ENCODE data around the gene HLA-C.

HLA-C gene

DNA sequence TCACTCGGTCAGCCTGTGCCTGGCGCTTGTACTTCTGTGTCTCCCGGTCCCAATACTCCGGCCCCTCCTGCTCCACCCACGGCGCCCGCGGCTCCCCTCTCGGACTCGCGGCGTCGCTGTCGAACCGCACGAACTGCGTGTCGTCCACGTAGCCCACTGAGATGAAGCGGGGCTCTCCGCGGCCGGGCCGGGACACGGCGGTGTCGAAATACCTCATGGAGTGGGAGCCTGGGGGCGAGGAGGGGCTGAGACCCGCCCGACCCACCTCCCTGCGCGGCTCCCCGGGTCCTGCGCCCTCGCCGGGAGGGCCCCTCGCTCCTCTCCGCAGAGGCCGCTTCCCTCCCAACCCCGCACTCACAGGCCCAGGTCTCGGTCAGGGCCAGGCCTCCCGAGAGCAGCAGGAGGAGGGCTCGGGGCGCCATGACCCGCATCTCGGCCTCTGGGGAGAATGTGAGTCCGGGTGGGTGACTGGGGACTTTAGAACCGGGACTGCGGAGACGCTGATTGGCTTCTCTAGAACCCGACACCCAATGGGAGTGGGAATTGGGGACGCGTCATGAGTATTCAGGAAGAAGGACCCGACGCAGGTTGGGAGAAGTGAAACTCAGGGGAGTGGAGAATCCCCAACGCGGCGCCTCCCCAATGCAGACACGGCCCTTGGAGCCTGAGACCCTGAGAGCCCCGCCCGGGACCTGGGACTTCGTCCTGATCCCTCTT lies at the start of gene HLA-C:
Gene HLA-C, minus strand, starts transcription at position 452 of the 717 bp plus-strand sequence. Its CDS starts 21 bp downstream, at position 431.
- H3K4me3 ChIP-seq (ENCODE audit: low read length): peak within 1 kb of the TSS; percentile 78
- DNase-seq (ENCODE audit: low read depth): peak; percentile 97
- TF ChIP-seq, protein P1, sequence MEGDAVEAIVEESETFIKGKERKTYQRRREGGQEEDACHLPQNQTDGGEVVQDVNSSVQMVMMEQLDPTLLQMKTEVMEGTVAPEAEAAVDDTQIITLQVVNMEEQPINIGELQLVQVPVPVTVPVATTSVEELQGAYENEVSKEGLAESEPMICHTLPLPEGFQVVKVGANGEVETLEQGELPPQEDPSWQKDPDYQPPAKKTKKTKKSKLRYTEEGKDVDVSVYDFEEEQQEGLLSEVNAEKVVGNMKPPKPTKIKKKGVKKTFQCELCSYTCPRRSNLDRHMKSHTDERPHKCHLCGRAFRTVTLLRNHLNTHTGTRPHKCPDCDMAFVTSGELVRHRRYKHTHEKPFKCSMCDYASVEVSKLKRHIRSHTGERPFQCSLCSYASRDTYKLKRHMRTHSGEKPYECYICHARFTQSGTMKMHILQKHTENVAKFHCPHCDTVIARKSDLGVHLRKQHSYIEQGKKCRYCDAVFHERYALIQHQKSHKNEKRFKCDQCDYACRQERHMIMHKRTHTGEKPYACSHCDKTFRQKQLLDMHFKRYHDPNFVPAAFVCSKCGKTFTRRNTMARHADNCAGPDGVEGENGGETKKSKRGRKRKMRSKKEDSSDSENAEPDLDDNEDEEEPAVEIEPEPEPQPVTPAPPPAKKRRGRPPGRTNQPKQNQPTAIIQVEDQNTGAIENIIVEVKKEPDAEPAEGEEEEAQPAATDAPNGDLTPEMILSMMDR (IDR thresholded peaks at IDR 0.05; ENCODE audit: insufficient read depth, low read depth, low read length, missing control alignments): no peak

DNA sequence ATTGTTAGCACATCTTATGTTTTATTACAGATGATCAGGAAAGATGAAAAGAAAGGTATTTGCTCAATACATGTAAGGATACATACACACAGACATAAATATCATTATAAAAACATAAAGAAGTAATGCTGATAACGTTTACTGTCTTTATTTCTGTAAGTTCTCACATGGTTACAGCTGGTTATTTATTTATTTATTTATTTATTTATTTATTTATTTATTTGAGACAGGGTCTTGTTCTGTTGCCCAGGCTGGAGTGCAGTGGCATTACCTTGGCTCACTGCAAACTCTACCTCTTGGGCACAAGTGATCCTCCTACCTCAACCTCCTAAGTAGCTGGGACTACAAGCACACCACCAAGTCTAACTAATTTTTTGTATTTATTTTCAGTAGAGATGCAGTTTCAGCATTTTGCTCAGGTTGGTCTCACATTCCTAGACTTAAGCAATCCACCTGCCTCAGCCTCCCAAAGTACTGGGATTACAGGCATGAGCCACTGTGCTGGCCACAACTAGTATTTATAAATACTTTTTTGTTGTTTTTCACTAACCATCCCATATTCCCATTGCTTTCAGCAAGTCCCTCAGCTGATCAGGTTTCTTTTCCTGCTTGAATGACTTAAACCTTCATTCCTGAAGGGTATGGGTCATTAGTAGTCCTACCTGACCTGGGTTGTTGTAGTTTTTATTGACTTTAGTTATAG lies 49.3 kb upstream of the HLA-C start:
- peak; percentile 47 for DNase-seq (ENCODE audit: low read depth)
- no peak overlapping the region for H3K4me3 ChIP-seq (ENCODE audit: low read length)
- TF ChIP-seq, protein P1 (IDR thresholded peaks at IDR 0.05; ENCODE audit: insufficient read depth, low read depth, low read length, missing control alignments): no peak

DNA sequence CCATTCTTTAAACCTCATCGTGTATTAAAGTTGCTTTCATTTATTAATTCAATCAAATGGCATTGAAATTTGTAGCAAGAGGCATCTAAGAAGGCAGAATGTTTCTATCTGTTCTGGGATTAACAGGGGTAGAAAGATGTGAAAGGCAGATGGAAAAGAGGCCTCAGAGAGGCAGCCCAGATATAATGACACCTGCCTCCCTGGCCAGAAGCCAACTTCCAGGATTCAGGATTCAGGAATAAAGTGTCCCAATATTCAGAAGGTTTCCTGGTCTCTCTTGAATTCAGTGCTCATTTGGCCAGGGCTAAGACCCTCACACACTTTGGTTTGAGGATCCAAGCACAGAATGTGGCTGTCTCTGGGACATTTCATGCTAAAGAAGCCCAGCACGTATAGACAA lies 45.1 kb upstream of the HLA-C start:
- H3K4me3 ChIP-seq (ENCODE audit: low read length): no peak overlapping the region
- no peak for DNase-seq (ENCODE audit: low read depth)
- TF ChIP-seq, protein P1 (IDR thresholded peaks at IDR 0.05; ENCODE audit: insufficient read depth, low read depth, low read length, missing control alignments): no peak

DNA sequence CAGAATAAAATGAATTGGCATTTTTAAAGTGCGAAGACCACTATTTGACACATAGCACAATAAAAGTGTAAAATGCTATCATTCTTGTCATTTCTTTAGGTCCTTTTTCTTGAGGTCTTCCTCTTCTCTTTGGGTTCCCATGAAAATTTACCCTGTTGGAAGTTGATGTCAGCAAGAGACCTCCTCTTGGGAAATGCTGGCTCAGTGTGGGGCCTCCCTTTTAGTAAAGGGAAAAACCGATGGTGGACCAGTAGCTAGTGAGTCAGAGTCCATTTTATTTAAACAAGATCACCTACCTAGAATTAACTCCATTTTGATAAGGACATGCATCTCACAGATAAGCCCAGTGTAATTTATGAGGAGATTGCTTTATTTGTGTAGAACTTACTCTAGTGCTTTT lies 37.7 kb upstream of the HLA-C start:
- TF ChIP-seq, protein P1 (IDR thresholded peaks at IDR 0.05; ENCODE audit: insufficient read depth, low read depth, low read length, missing control alignments): no peak
- no peak overlapping the region for H3K4me3 ChIP-seq (ENCODE audit: low read length)
- no peak for DNase-seq (ENCODE audit: low read depth)

DNA sequence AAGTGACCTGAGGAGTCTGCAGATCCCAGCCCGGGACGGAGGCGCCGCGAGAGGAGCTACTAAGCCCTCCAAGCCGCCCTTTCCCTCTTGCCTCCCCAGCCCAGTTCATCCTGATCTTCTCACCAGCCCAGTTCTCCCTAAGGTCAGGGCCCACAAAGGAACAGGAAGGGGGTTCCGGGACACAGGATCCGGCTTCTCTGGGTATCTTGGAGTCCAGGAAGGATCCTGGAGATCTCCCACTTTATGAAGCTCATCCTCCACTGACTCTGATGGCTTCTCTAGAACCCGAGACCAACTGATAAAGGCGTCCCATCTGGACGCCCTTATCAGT lies 36.9 kb upstream of the HLA-C start:
- DNase-seq (ENCODE audit: low read depth): no peak
- TF ChIP-seq, protein P1 (IDR thresholded peaks at IDR 0.05; ENCODE audit: insufficient read depth, low read depth, low read length, missing control alignments): no peak
- H3K4me3 ChIP-seq (ENCODE audit: low read length): no peak overlapping the region

DNA sequence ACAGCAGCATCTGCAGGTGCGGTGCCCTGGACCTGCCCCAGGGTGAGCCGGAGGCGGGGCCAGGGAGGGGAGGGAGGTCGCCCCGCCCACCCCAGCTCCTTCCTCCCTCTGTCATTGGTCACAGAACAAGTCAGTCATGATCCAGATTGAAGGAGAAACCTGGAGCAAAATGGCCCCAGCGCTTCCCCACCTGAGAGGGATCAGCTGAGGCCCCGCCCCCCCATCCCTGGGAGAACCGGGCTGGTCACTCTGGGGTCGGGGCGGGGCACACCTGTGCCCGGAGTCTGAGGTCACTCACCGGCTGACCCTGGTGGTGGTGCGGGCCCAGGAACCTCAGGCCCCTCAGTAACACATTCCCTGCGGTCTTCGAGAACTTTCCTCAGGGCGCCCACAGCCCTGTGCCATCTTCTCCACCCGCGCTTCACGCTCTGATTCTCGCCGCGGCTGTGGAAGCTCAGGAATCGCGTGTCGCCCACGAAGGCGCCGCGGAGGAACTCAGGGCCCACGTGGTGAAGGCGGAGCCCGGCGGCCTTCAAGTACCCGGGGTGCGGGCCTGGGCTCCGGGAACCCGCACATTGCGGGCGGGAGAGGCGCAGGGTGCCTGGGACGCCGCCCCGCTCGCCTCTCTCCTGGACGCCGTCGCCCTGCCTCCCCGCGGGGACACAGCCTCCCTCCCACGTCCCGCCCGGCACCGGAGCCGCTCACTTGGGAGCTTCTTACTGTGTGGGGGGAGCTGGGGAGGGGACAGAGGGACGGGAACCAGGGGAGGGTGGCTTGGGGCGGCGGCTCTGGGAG lies 36.4 kb upstream of the HLA-C start:
- H3K4me3 ChIP-seq (ENCODE audit: low read length): no peak overlapping the region
- DNase-seq (ENCODE audit: low read depth): peak; percentile 41
- TF ChIP-seq, protein P1 (IDR thresholded peaks at IDR 0.05; ENCODE audit: insufficient read depth, low read depth, low read length, missing control alignments): no peak
